HepG2 (cell line): ENCODE measurements around the gene ATP2A2. TPM values are rescaled to one million over a fixed set of nuclear protein-coding genes. Genes with fewer than 3 reads are reported as not detected.

Source experiments
- ATAC-seq: fragments of 200-7000 bp; cut with Tn5 transposase; 3 replicates; pipeline ENCODE4 v1.9.1; 2020; ENCODE audit warnings: mild to moderate bottlenecking, moderate library complexity
- BruUV-seq: library from RNA; stranded (reverse); fragments of 400-500 nt; replicated peaks from 2 replicates; lab custom pipeline; 2021; lab: Mats Ljungman, UMichigan
- CTCF ChIA-PET: fragments of 300-600 bp; formaldehyde crosslinking; extraction: SDS; loops from one replicate; lab custom pipeline; 2021; ENCODE audit warnings: low total read pairs, inconsistent platforms, low intra/inter-chr PET ratio; lab: Yijun Ruan, JAX
- POLR2A ChIA-PET: fragments of 350-600 bp; sonication (Branson Sonifier 250); formaldehyde crosslinking; loops from one replicate; lab custom pipeline; 2020; ENCODE audit warnings: antibody characterized with exemption, inconsistent platforms; lab: Yijun Ruan, JAX
- DNase-seq: peaks from one replicate; pipeline ENCODE4 v3.0.0-alpha.2; 2015; ENCODE audit warnings: low spot score
- FAIRE-seq: peaks from 3 replicates; lab custom pipeline; 2011; peaks lifted over from hg19 to GRCh38; lab: Jason Lieb, UNC
- H2AFZ ChIP-seq: one replicate; pipeline ENCODE4 v1.6.1; 2011; ENCODE audit warnings: low read length, inconsistent platforms
- H3K27ac ChIP-seq: fragments of 300-600 bp; 3 replicates; pipeline ENCODE4 v1.8.0; 2011; ENCODE audit warnings: mixed run types, mild to moderate bottlenecking, mixed read lengths, low read length, inconsistent platforms; ENCODE audit not compliant: insufficient read depth; ENCODE audit errors: extremely low read length
- H3K27me3 ChIP-seq, 2 experiments: fragments of 200-600 bp in 1 of 2; 2 replicates in 1 of 2; 3 replicates in 1 of 2; pipeline versions ENCODE4 v1.6.0 to v1.8.0; 2011; ENCODE audit warnings: low read length in 2 of 2, mild to moderate bottlenecking in 2 of 2, moderate library complexity in 2 of 2, inconsistent platforms in 1 of 2; ENCODE audit not compliant: insufficient read depth in 2 of 2, control insufficient read depth in 1 of 2
- H3K36me3 ChIP-seq, 2 experiments: fragments of 200-600 bp in 1 of 2; replicated peaks in 1 of 2; 2 replicates in 1 of 2; 3 replicates in 1 of 2; pipeline versions ENCODE4 v1.5.1 to v1.8.0; 2011; ENCODE audit warnings: low read length in 2 of 2, inconsistent platforms in 1 of 2; ENCODE audit not compliant: insufficient read depth in 2 of 2, control insufficient read depth in 1 of 2
- H3K4me1 ChIP-seq: 2 replicates; pipeline ENCODE4 v1.5.1; 2012; ENCODE audit warnings: low read length, inconsistent platforms; ENCODE audit not compliant: insufficient read depth
- H3K4me2 ChIP-seq: 2 replicates; pipeline ENCODE4 v1.6.0; 2011; ENCODE audit warnings: low read depth, low read length, inconsistent platforms
- H3K4me3 ChIP-seq, 3 experiments: fragments of 200-600 bp in 1 of 3; sonication (generic), shearing (Covaris generic) in 1 of 3; replicated peaks in 1 of 3; 2 replicates each; pipeline ENCODE4 v1.5.1; 2011 to 2016; ENCODE audit warnings: low read length in 3 of 3, inconsistent platforms in 2 of 3, low read depth in 2 of 3, mild to moderate bottlenecking in 2 of 3, control low read depth in 1 of 3, mixed read lengths in 1 of 3; ENCODE audit not compliant: insufficient read depth in 1 of 3
- H3K79me2 ChIP-seq: one replicate; pipeline ENCODE4 v1.6.1; 2011; ENCODE audit warnings: low read length, inconsistent platforms; ENCODE audit not compliant: insufficient read depth
- H3K9ac ChIP-seq: 2 replicates; pipeline ENCODE4 v1.6.0; 2011; ENCODE audit warnings: mild to moderate bottlenecking, low read depth, low read length, inconsistent platforms; ENCODE audit not compliant: insufficient read depth
- H3K9me3 ChIP-seq: 2 replicates; pipeline ENCODE4 v1.5.1; 2012; ENCODE audit warnings: mild to moderate bottlenecking, low read length
- H4K20me1 ChIP-seq: 2 replicates; pipeline ENCODE4 v1.6.0; 2011; ENCODE audit warnings: inconsistent platforms, mild to moderate bottlenecking, low read length, moderate library complexity; ENCODE audit not compliant: insufficient read depth
- BCL6 ChIP-seq: IDR thresholded peaks from 2 replicates; pipeline ENCODE4 v1.6.1; 2016; ENCODE audit warnings: missing genetic modification reagents, missing compliant biosample characterization
- BHLHE40 ChIP-seq: IDR thresholded peaks from 2 replicates; pipeline ENCODE4 v1.6.1; 2011; ENCODE audit warnings: low read length, improper control_type of control experiment
- ONECUT2 ChIP-seq: sonication (generic); formaldehyde crosslinking; IDR thresholded peaks from 2 replicates; pipeline ENCODE4 v1.4.0; 2020; ENCODE audit warnings: missing genetic modification reagents
- RARA ChIP-seq: IDR thresholded peaks from 2 replicates; pipeline ENCODE4 v1.6.1; 2016; ENCODE audit warnings: missing genetic modification reagents, missing compliant biosample characterization
- SAP130 ChIP-seq: IDR thresholded peaks from 2 replicates; pipeline ENCODE4 v1.6.1; 2016; ENCODE audit warnings: low read depth
- TBL1XR1 ChIP-seq: fragments of 150-350 bp; IDR thresholded peaks from 2 replicates; pipeline ENCODE4 v1.6.1; 2014; ENCODE audit warnings: borderline replicate concordance, low read length; ENCODE audit not compliant: partially characterized antibody
- ZNF142 ChIP-seq: sonication (generic); formaldehyde crosslinking; IDR thresholded peaks from 2 replicates; pipeline ENCODE4 v1.4.0; 2020; ENCODE audit warnings: missing genetic modification reagents
- ZNF484 ChIP-seq: sonication (generic); formaldehyde crosslinking; IDR thresholded peaks from 2 replicates; pipeline ENCODE4 v1.5.1; 2020; ENCODE audit warnings: mild to moderate bottlenecking, low read depth, missing genetic modification reagents, borderline replicate concordance
- ZNF569 ChIP-seq: sonication (generic); formaldehyde crosslinking; IDR thresholded peaks from 2 replicates; pipeline ENCODE4 v1.5.0; 2020; ENCODE audit warnings: mild to moderate bottlenecking, missing genetic modification reagents, moderate library complexity, borderline replicate concordance
- ZNF784 ChIP-seq: sonication (generic); formaldehyde crosslinking; IDR thresholded peaks from 2 replicates; pipeline ENCODE4 v1.5.1; 2020; ENCODE audit warnings: missing genetic modification reagents, mild to moderate bottlenecking, borderline replicate concordance
- WGBS: methylation state at CpG from one replicate; pipeline ENCODE4 v1.1.6; 2017; ENCODE audit warnings: low lambda C conversion rate; 5-methylcytosine and 5-hydroxymethylcytosine counted together
- in situ Hi-C: cut with HindIII; loops from 2 replicates; pipeline ENCODE4 v1.10.0; 2017; ENCODE audit warnings: low pct_unique_long_range_greater_than_20kb; ENCODE audit not compliant: extremely low pct_ligation_motif_present
- intact Hi-C: fragments of 100-400 bp; cut with micrococcal nuclease; formaldehyde crosslinking; loops from one replicate; pipeline ENCODE4 v1.10.0; 2022; ENCODE audit not compliant: unreplicated experiment
- polyA plus RNA-seq, 8 experiments: library from polyadenylated mRNA; depleted of rRNA in 3 of 8; stranded (reverse) in 7 of 8; unstranded in 1 of 8; fragments of >200 nt; fragmentation: Illumina TruSeq in 4 of 8; extraction: Trizol in 4 of 8; gene quantifications; 2 replicates each; pipeline versions ENCODE4 v1.2.1 to v1.2.3, GENCODE V29; 2011 to 2016; ENCODE audit warnings: low read depth in 4 of 8, missing spikeins in 1 of 8, mixed read lengths in 1 of 8; ENCODE audit not compliant: insufficient read depth in 1 of 8
- total RNA-seq, 5 experiments: library from RNA; depleted of rRNA; stranded (reverse); fragments of >200 nt; fragmentation: Illumina TruSeq; extraction: Trizol; gene quantifications; 2 replicates each; pipeline ENCODE4 v1.2.3, GENCODE V29; 2016; ENCODE audit warnings: low read depth in 1 of 5

ATP2A2 gene
- total and polyA plus RNA-seq, 2 of the 13 experiments (the other 11 are each of a cell fraction or from before 2014, with no cell fraction given), result 35.4 to 85.5 TPM

GRCh38 chr12:110278255-110278536 lies 2.9 kb upstream of the ATP2A2 start:
- no peak for TF ChIP-seq ZNF484 (CRISPR knock-in tag)
- no peak for TF ChIP-seq ZNF784 (CRISPR knock-in tag)
- TF ChIP-seq RARA (CRISPR knock-in tag), result peak; percentile 67; the same call in 1 of the 2 replicates
- no peak for TF ChIP-seq ZNF142 (CRISPR knock-in tag)
- TF ChIP-seq TBL1XR1, result peak; percentile 39
- TF ChIP-seq BHLHE40, result no peak
- TF ChIP-seq ONECUT2 (CRISPR knock-in tag), result no peak
- TF ChIP-seq SAP130 (CRISPR knock-in tag), result peak; percentile 23; the same call in 1 of the 2 replicates
- TF ChIP-seq ZNF569, result no peak
- peak; percentile 86 for TF ChIP-seq BCL6 (CRISPR knock-in tag)
- Histone ChIP-seq H3K9me3 (no peaks in the 10 kb centered on the region), H4K20me1 (peaks cover 5% of the 10 kb centered on the region), H3K9ac (no peak overlapping the region), H2AFZ (no peak overlapping the region), H3K27ac (no peak overlapping the region), H3K79me2 (peaks cover 17% of the 10 kb centered on the region), H3K4me3 (no peak overlapping the region), H3K36me3 (0 out of 5 replicates have a peak, but pooled peaks cover 0 to 4% of the 10 kb centered on the region in 2 experiments), H3K27me3 (no peaks in the 10 kb centered on the region), H3K4me1 (peaks cover 43% of the 10 kb centered on the region), H3K4me2 (peak overlapping the region; percentile 29)
- in situ Hi-C loops (no loop called here), intact Hi-C loops (no loop called here)
- DNase-seq, result no peak
- FAIRE-seq, result no peak
- BruUV-seq, result no TSS peak
- 0% methylated on average over 1 of the region's 1 CpG for WGBS
- CTCF ChIA-PET, result no interaction called here
- no peak for ATAC-seq
- POLR2A ChIA-PET, result interaction anchor here (1.3 to 5.5 kb wide), 3 partner anchors 8 to 30 kb away, joined by 6 to 77 read pairs (median 44); no protein-coding TSS in a partner anchor
